ENCODE measurements around the gene KANSL1L.

KANSL1L gene

GRCh38 chr2:209988010-209988409, 183.2 kb downstream of the KANSL1L start:
- no peak for DNase-seq

GRCh38 chr2:209986415-209986814, 184.8 kb downstream of the KANSL1L start:
- no peak for DNase-seq

- DNase-seq: no peak
Observed at GRCh38 chr2:209985874-209986273, 185.3 kb downstream of the KANSL1L start.

- no peak for DNase-seq
Observed at GRCh38 chr2:209984291-209984690, 186.9 kb downstream of the KANSL1L start.

GRCh38 chr2:209977386-209978239, 193.6 kb downstream of the KANSL1L start:
- DNase-seq: no peak

- no peak for DNase-seq
Observed at GRCh38 chr2:209976698-209977385, 194.4 kb downstream of the KANSL1L start.

GRCh38 chr2:209974576-209974975, 196.6 kb downstream of the KANSL1L start:
- DNase-seq: no peak

GRCh38 chr2:209973328-209973727, 197.9 kb downstream of the KANSL1L start:
- no peak for DNase-seq

All from activated CD4-positive, CD25-positive, alpha-beta regulatory T cell (primary cell).